A549 (cell line): ENCODE results near the gene SMIM8. TPM values are rescaled to one million over a fixed set of nuclear protein-coding genes. Genes with fewer than 3 reads are reported as not detected.

Experiments used
- ATAC-seq, 2 experiments: fragments of 200-7000 bp in 1 of 2; fragments of >200 bp in 1 of 2; cut with Nextera tagmentation in 1 of 2; cut with Tn5 transposase in 1 of 2; 3 replicates each; pipeline versions ENCODE4 v1.8.0 to v1.9.1; 2018 to 2020; ENCODE audit warnings: mild to moderate bottlenecking in 1 of 2, moderate library complexity in 1 of 2
- CTCF ChIA-PET: fragments of 300-600 bp; sonication (Branson Sonifier 250); formaldehyde crosslinking; extraction: SDS; loops from one replicate; lab custom pipeline; 2021; ENCODE audit warnings: antibody characterized with exemption, inconsistent platforms; lab: Yijun Ruan, JAX
- POLR2A ChIA-PET: fragments of 350-600 bp; formaldehyde crosslinking; extraction: SDS; loops from one replicate; lab custom pipeline; 2021; ENCODE audit warnings: antibody characterized with exemption, inconsistent platforms; lab: Yijun Ruan, JAX
- DNase-seq, 2 experiments: peaks; one replicate each; pipeline versions ENCODE4 v3.0.0 to v3.0.0-alpha.2; 2011 to 2016; ENCODE audit warnings: low read depth in 1 of 2, low spot score in 1 of 2
- FAIRE-seq: peaks from 2 replicates; lab custom pipeline; 2011; peaks lifted over from hg19 to GRCh38; lab: Jason Lieb, UNC
- H3K27ac ChIP-seq, 2 experiments: fragments of >200 bp; sonication (Bioruptor Twin); formaldehyde crosslinking; 3 replicates each; pipeline ENCODE4 v1.5.1; 2016 to 2017
- H3K4me1 ChIP-seq: fragments of >200 bp; sonication (Bioruptor Twin); formaldehyde crosslinking; 3 replicates; pipeline ENCODE4 v1.6.1; 2016
- H3K4me2 ChIP-seq: fragments of >200 bp; sonication (Bioruptor Twin); formaldehyde crosslinking; 3 replicates; pipeline ENCODE4 v1.6.1; 2016
- H3K4me3 ChIP-seq: fragments of >200 bp; sonication (Bioruptor Twin); formaldehyde crosslinking; 3 replicates; pipeline ENCODE4 v1.5.1; 2016
- H3K9me3 ChIP-seq: fragments of >200 bp; sonication (Bioruptor Twin); formaldehyde crosslinking; 3 replicates; pipeline ENCODE4 v1.6.1; 2016
- ATOH8 ChIP-seq: fragments of 250-450 bp; sonication (Bioruptor Pico); IDR thresholded peaks from 2 replicates; pipeline ENCODE4 v1.5.0; 2020; ENCODE audit warnings: low read depth, mild to moderate bottlenecking, moderate library complexity
- CEBPB ChIP-seq, 2 experiments: fragments of >200 bp in 1 of 2; sonication (Bioruptor Twin) in 1 of 2; formaldehyde crosslinking in 1 of 2; IDR thresholded peaks; 2 replicates each; pipeline ENCODE4 v1.6.1; 2012 to 2016
- CHD4 ChIP-seq: fragments of 200-600 bp; sonication (generic); IDR thresholded peaks from 2 replicates; pipeline ENCODE4 v1.6.1; 2016; ENCODE audit warnings: antibody characterized with exemption, mild to moderate bottlenecking, borderline replicate concordance
- CTCF ChIP-seq: fragments of >200 bp; sonication (Bioruptor Twin); formaldehyde crosslinking; IDR thresholded peaks from 3 replicates; pipeline ENCODE4 v1.5.1; 2016
- E2F6 ChIP-seq: IDR thresholded peaks from 2 replicates; pipeline ENCODE4 v1.6.1; 2012; ENCODE audit warnings: low read depth, borderline replicate concordance
- EHF ChIP-seq: fragments of 250-450 bp; sonication (Bioruptor Pico); IDR thresholded peaks from 2 replicates; pipeline ENCODE4 v1.5.0; 2020; ENCODE audit warnings: mild to moderate bottlenecking
- ESRRA ChIP-seq: fragments of 150-350 bp; IDR thresholded peaks from 2 replicates; pipeline ENCODE4 v1.6.1; 2014; ENCODE audit warnings: mild to moderate bottlenecking, low read length, borderline replicate concordance
- GATA3 ChIP-seq: IDR thresholded peaks from 2 replicates; pipeline ENCODE4 v1.6.1; 2012; ENCODE audit warnings: borderline replicate concordance
- HDAC2 ChIP-seq: fragments of 200-600 bp; sonication (generic); IDR thresholded peaks from 2 replicates; pipeline ENCODE4 v1.6.1; 2016
- HOXA7 ChIP-seq: fragments of 250-450 bp; sonication (Bioruptor Pico); IDR thresholded peaks from 2 replicates; pipeline ENCODE4 v1.5.0; 2020; ENCODE audit warnings: mild to moderate bottlenecking, moderate library complexity
- HOXB5 ChIP-seq: fragments of 250-450 bp; sonication (Bioruptor Pico); IDR thresholded peaks from 2 replicates; pipeline ENCODE4 v1.5.0; 2020; ENCODE audit warnings: mild to moderate bottlenecking, moderate library complexity
- KDM5A ChIP-seq: fragments of 200-600 bp; sonication (generic); IDR thresholded peaks from 2 replicates; pipeline ENCODE4 v1.6.1; 2016; ENCODE audit warnings: antibody characterized with exemption, mild to moderate bottlenecking
- MAFK ChIP-seq: fragments of 450-650 bp; IDR thresholded peaks from 2 replicates; pipeline ENCODE4 v1.6.1; 2014; ENCODE audit not compliant: partially characterized antibody
- MYC ChIP-seq: IDR thresholded peaks from 2 replicates; pipeline ENCODE4 v1.6.1; 2012; ENCODE audit warnings: mild to moderate bottlenecking, inconsistent platforms, low read length, improper control_type of control experiment, borderline replicate concordance
- NFE2L2 ChIP-seq: fragments of 150-350 bp; conservative IDR thresholded peaks from 2 replicates; pipeline ENCODE4 v1.6.1; 2014; ENCODE audit warnings: low read length
- NR3C1 ChIP-seq: fragments of >200 bp; sonication (Bioruptor Twin); formaldehyde crosslinking; IDR thresholded peaks from 3 replicates; pipeline ENCODE4 v1.6.1; 2017
- PBX3 ChIP-seq: IDR thresholded peaks from 2 replicates; pipeline ENCODE4 v1.6.1; 2012
- RAD21 ChIP-seq, 2 experiments: fragments of >200 bp in 1 of 2; sonication (Bioruptor Twin) in 1 of 2; formaldehyde crosslinking in 1 of 2; IDR thresholded peaks in 1 of 2; conservative IDR thresholded peaks in 1 of 2; 2 replicates in 1 of 2; 3 replicates in 1 of 2; pipeline ENCODE4 v1.6.1; 2012 to 2018; ENCODE audit warnings: inconsistent platforms in 1 of 2
- RCOR1 ChIP-seq: fragments of 150-350 bp; IDR thresholded peaks from 2 replicates; pipeline ENCODE4 v1.6.1; 2014; ENCODE audit warnings: antibody characterized with exemption, low read length, low read depth
- RFX5 ChIP-seq: fragments of 450-650 bp; IDR thresholded peaks from 2 replicates; pipeline ENCODE4 v1.7.1; 2014; ENCODE audit warnings: antibody characterized with exemption, mild to moderate bottlenecking, moderate library complexity
- TP53 ChIP-seq: fragments of 250-450 bp; sonication (Bioruptor Pico); IDR thresholded peaks from 2 replicates; pipeline ENCODE4 v1.5.0; 2021; ENCODE audit warnings: mild to moderate bottlenecking, moderate library complexity
- USF2 ChIP-seq: fragments of 450-650 bp; IDR thresholded peaks from 2 replicates; pipeline ENCODE4 v1.6.1; 2014; ENCODE audit warnings: antibody characterized with exemption
- WGBS: methylation state at CpG from one replicate; pipeline ENCODE4 v1.1.6; 2017; ENCODE audit errors: missing lambda C conversion rate; 5-methylcytosine and 5-hydroxymethylcytosine counted together
- polyA plus RNA-seq, 4 experiments: library from polyadenylated mRNA; depleted of rRNA in 3 of 4; stranded (reverse); fragments of >200 nt; fragmentation: RNase III in 1 of 4; extraction: RNeasy Plus Mini Kit Qiagen cat#74134 plus additional on column Dnase treatment in 1 of 4; gene quantifications; 2 replicates in 3 of 4; 3 replicates in 1 of 4; pipeline ENCODE4 v1.2.3, GENCODE V29; 2011 to 2017

Gene SMIM8
- polyA plus RNA-seq, 2 of the 4 experiments (the other 2 are of a cell fraction): 2.8 to 6.9 TPM

GRCh38 chr6:87330961-87331360, 8.6 kb downstream of the SMIM8 start:
- no peak overlapping the region for H3K4me3 ChIP-seq
- ChIA-PET CTCF (interaction anchor here (0.6 kb wide), 1 partner anchor 654 kb away, joined by 3 read pairs; no protein-coding TSS in a partner anchor), POLR2A (no interaction called here)
- FAIRE-seq (no peak), ATAC-seq (no peak), DNase-seq (no peak)
- no peak overlapping the region for H3K4me2 ChIP-seq
- no peak overlapping the region for H3K27ac ChIP-seq
- no peak for TF ChIP-seq ESRRA
- no peak for TF ChIP-seq EHF (CRISPR knock-in tag)
- no peak for TF ChIP-seq HOXA7 (CRISPR knock-in tag)
- TF ChIP-seq TP53 (CRISPR knock-in tag): no peak
- no peak for TF ChIP-seq HOXB5 (CRISPR knock-in tag)
- no peak for TF ChIP-seq CTCF
- no peak for TF ChIP-seq RFX5
- no peak for TF ChIP-seq NR3C1
- TF ChIP-seq GATA3: no peak
- no peaks in the 10 kb centered on the region for H3K4me1 ChIP-seq
- no peaks in the 10 kb centered on the region for H3K9me3 ChIP-seq

GRCh38 chr6:87333033-87333432, 10.6 kb downstream of the SMIM8 start:
- Histone ChIP-seq H3K9me3 (no peaks in the 10 kb centered on the region), H3K4me1 (no peaks in the 10 kb centered on the region), H3K27ac (no peak overlapping the region), H3K4me3 (no peak overlapping the region), H3K4me2 (no peak overlapping the region)
- POLR2A ChIA-PET: no interaction called here
- no peak for ATAC-seq
- no peak for DNase-seq
- WGBS: 89% methylated on average over 5 of the region's 5 CpGs
- FAIRE-seq: no peak
- CTCF ChIA-PET: no interaction called here
- TF ChIP-seq MYC (no peak), NFE2L2 (no peak), HDAC2 (no peak), ATOH8 (CRISPR knock-in tag) (no peak), RCOR1 (no peak), PBX3 (no peak), CEBPB (IDR thresholded peaks at IDR 0.05) (no peak), RFX5 (no peak), USF2 (no peak), KDM5A (no peak), RAD21 (conservative IDR thresholded peaks at IDR 0.05 in 1 of 2, IDR thresholded peaks at IDR 0.05 in 1 of 2) (no peak), MAFK (no peak), E2F6 (no peak), CHD4 (no peak)
- TF ChIP-seq, all 56 proteins: peak for 0
